ENCODE measurements around the gene ALOX5.
A peak's percentile ranks its signal among the peaks of the same experiment; 100 is the strongest.

GRCh38 chr10:45442662-45443061 is 68.6 kb downstream of the ALOX5 start:
- TF ChIP-seq CTCF (IDR thresholded peaks at IDR 0.05) (peak; percentile 17), EZH2 (IDR thresholded peaks at IDR 0.05) (no peak), EZH2phosphoT487 (IDR thresholded peaks at IDR 0.05) (no peak)
